SK-N-SH (cell line): ENCODE measurements around the gene SLC47A2. TPM values are rescaled to one million over a fixed set of nuclear protein-coding genes. Genes with fewer than 3 reads are reported as not detected.

ENCODE experiments used
- CTCF ChIA-PET: fragments of 300-600, 350-600 bp; formaldehyde crosslinking; extraction: SDS; loops from one replicate; lab custom pipeline; 2021; lab: Yijun Ruan, JAX
- POLR2A ChIA-PET: fragments of 350-600 bp; sonication (Branson Sonifier 250); formaldehyde crosslinking; extraction: SDS; loops from one replicate; lab custom pipeline; 2020; ENCODE audit warnings: antibody characterized with exemption, inconsistent platforms; lab: Yijun Ruan, JAX
- DNase-seq: peaks from one replicate; pipeline ENCODE4 v3.0.0; 2012
- H2AFZ ChIP-seq: fragments of 200-600 bp; sonication (generic); 2 replicates; pipeline ENCODE4 v1.8.1; 2016; ENCODE audit warnings: antibody characterized with exemption, mild to moderate bottlenecking, low read depth
- H3F3A ChIP-seq: fragments of 200-600 bp; sonication (generic); replicated peaks from 2 replicates; pipeline ENCODE3; 2016; ENCODE audit warnings: antibody characterized with exemption, mild to moderate bottlenecking; ENCODE audit not compliant: insufficient read depth
- H3K27ac ChIP-seq, 2 experiments: fragments of 200-500 bp in 1 of 2; fragments of 200-600 bp in 1 of 2; sonication (Bioruptor generic) in 1 of 2; sonication (generic), shearing (Covaris generic) in 1 of 2; 2 replicates each; pipeline versions ENCODE4 v1.5.1 to v1.6.1; 2014 to 2016; ENCODE audit warnings: low read depth in 2 of 2, inconsistent platforms in 1 of 2, low read length in 1 of 2, mild to moderate bottlenecking in 1 of 2, mixed read lengths in 1 of 2
- H3K27me3 ChIP-seq: fragments of 200-600 bp; sonication (generic), shearing (Covaris generic); 2 replicates; pipeline ENCODE4 v1.6.1; 2016; ENCODE audit warnings: mixed run types; ENCODE audit not compliant: insufficient read depth
- H3K36me3 ChIP-seq, 2 experiments: fragments of 200-500 bp in 1 of 2; fragments of 200-600 bp in 1 of 2; sonication (Bioruptor generic) in 1 of 2; sonication (generic) in 1 of 2; replicated peaks in 1 of 2; 2 replicates each; pipeline versions ENCODE3 to v1.5.1; 2014 to 2016; ENCODE audit warnings: low read length in 1 of 2, mild to moderate bottlenecking in 1 of 2; ENCODE audit not compliant: insufficient read depth in 2 of 2, control insufficient read depth in 1 of 2
- H3K4me1 ChIP-seq, 2 experiments: fragments of 200-500 bp in 1 of 2; fragments of 200-600 bp in 1 of 2; sonication (Bioruptor generic) in 1 of 2; sonication (generic), shearing (Covaris generic) in 1 of 2; 2 replicates each; pipeline versions ENCODE4 v1.5.1 to v1.6.1; 2014 to 2016; ENCODE audit warnings: low read depth in 1 of 2, low read length in 1 of 2, mixed run types in 1 of 2; ENCODE audit not compliant: insufficient read depth in 2 of 2, control insufficient read depth in 1 of 2
- H3K4me2 ChIP-seq: fragments of 200-600 bp; sonication (generic), shearing (Covaris generic); 2 replicates; pipeline ENCODE4 v1.6.1; 2017; ENCODE audit warnings: mixed run types
- H3K4me3 ChIP-seq, 2 experiments: fragments of 200-500 bp in 1 of 2; fragments of 200-600 bp in 1 of 2; sonication (Bioruptor generic) in 1 of 2; sonication (generic), shearing (Covaris generic) in 1 of 2; 2 replicates each; pipeline versions ENCODE4 v1.5.1 to v1.8.1; 2014 to 2016; ENCODE audit warnings: low read depth in 2 of 2, inconsistent platforms in 1 of 2, low read length in 1 of 2, mild to moderate bottlenecking in 1 of 2, mixed read lengths in 1 of 2, moderate library complexity in 1 of 2
- H3K79me2 ChIP-seq: fragments of 200-600 bp; sonication (generic); 2 replicates; pipeline ENCODE4 v1.8.1; 2017; ENCODE audit warnings: mild to moderate bottlenecking; ENCODE audit not compliant: insufficient read depth
- H3K9ac ChIP-seq: fragments of 200-600 bp; sonication (generic); 2 replicates; pipeline ENCODE4 v1.6.1; 2017; ENCODE audit warnings: mixed run types
- H3K9me2 ChIP-seq: fragments of 200-600 bp; sonication (generic); 2 replicates; pipeline ENCODE4 v1.6.1; 2017; ENCODE audit warnings: mixed run types
- H3K9me3 ChIP-seq: fragments of 200-600 bp; sonication (generic); 2 replicates; pipeline ENCODE4 v1.6.1; 2017; ENCODE audit warnings: mixed run types, mild to moderate bottlenecking, moderate library complexity
- H4K20me1 ChIP-seq: fragments of 200-600 bp; sonication (generic); 2 replicates; pipeline ENCODE4 v1.6.1; 2017; ENCODE audit warnings: mild to moderate bottlenecking, mixed run types; ENCODE audit not compliant: insufficient read depth
- CHD2 ChIP-seq: fragments of 150-350 bp; IDR thresholded peaks from 2 replicates; pipeline ENCODE4 v1.6.1; 2018; ENCODE audit warnings: low read length; ENCODE audit not compliant: partially characterized antibody
- EZH2phosphoT487 ChIP-seq: fragments of 200-600 bp; sonication (generic); IDR thresholded peaks from 2 replicates; pipeline ENCODE4 v1.6.1; 2017; ENCODE audit warnings: low read depth, mixed run types, mild to moderate bottlenecking, antibody characterized with exemption, moderate library complexity, borderline replicate concordance
- FOSL2 ChIP-seq: IDR thresholded peaks from 2 replicates; pipeline ENCODE4 v1.4.0; 2012; ENCODE audit warnings: low read depth, mild to moderate bottlenecking, moderate library complexity, borderline replicate concordance
- FOXM1 ChIP-seq: IDR thresholded peaks from 2 replicates; pipeline ENCODE4 v1.4.0; 2012; ENCODE audit warnings: low read depth, mild to moderate bottlenecking
- IRF3 ChIP-seq: fragments of 150-350 bp; IDR thresholded peaks from 2 replicates; pipeline ENCODE4 v1.6.1; 2016; ENCODE audit warnings: mild to moderate bottlenecking, low read depth, low read length
- MAX ChIP-seq: IDR thresholded peaks from 2 replicates; pipeline ENCODE4 v1.4.0; 2012; ENCODE audit warnings: low read depth
- MEF2A ChIP-seq: IDR thresholded peaks from 2 replicates; pipeline ENCODE4 v1.4.0; 2012; ENCODE audit warnings: low read depth, borderline replicate concordance
- MXI1 ChIP-seq: IDR thresholded peaks from 2 replicates; pipeline ENCODE4 v1.6.1; 2012; ENCODE audit warnings: mild to moderate bottlenecking, low read depth, low read length, improper control_type of control experiment
- NRF1 ChIP-seq: IDR thresholded peaks from 2 replicates; pipeline ENCODE4 v1.6.1; 2012; ENCODE audit warnings: low read depth, mild to moderate bottlenecking, low read length
- PBX3 ChIP-seq: IDR thresholded peaks from 2 replicates; pipeline ENCODE4; 2012
- POLR2AphosphoS5 ChIP-seq: IDR thresholded peaks from 2 replicates; pipeline ENCODE4 v1.6.1; 2012; ENCODE audit warnings: low read depth, low read length
- RAD21 ChIP-seq: IDR thresholded peaks from 2 replicates; pipeline ENCODE4 v1.6.1; 2012; ENCODE audit warnings: mild to moderate bottlenecking, low read length
- RCOR1 ChIP-seq: fragments of 150-350 bp; IDR thresholded peaks from 2 replicates; pipeline ENCODE4 v1.6.1; 2017; ENCODE audit warnings: antibody characterized with exemption, low read length
- RFX5 ChIP-seq: IDR thresholded peaks from 2 replicates; pipeline ENCODE4 v1.6.1; 2012; ENCODE audit warnings: mild to moderate bottlenecking, improper control_type of control experiment, low read length
- SMC3 ChIP-seq: IDR thresholded peaks from 2 replicates; pipeline ENCODE4 v1.6.1; 2012; ENCODE audit warnings: low read depth, low read length, improper control_type of control experiment
- USF1 ChIP-seq: IDR thresholded peaks from 2 replicates; pipeline ENCODE4 v1.4.0; 2012; ENCODE audit warnings: low read depth, borderline replicate concordance
- USF2 ChIP-seq: fragments of 150-350 bp; IDR thresholded peaks from 2 replicates; pipeline ENCODE4 v1.6.1; 2017; ENCODE audit warnings: antibody characterized with exemption, low read length, low read depth, borderline replicate concordance
- YY1 ChIP-seq: IDR thresholded peaks from 2 replicates; pipeline ENCODE4 v1.4.0; 2012; ENCODE audit warnings: low read depth, mild to moderate bottlenecking
- WGBS: methylation state at CpG from one replicate; pipeline ENCODE4 v1.1.6; 2017; ENCODE audit warnings: low lambda C conversion rate; 5-methylcytosine and 5-hydroxymethylcytosine counted together
- polyA plus RNA-seq, 3 experiments: library from polyadenylated mRNA; depleted of rRNA; stranded (reverse); fragments of >200 nt; gene quantifications; 2 replicates each; pipeline ENCODE4 v1.2.3, GENCODE V29; 2012
- TF ChIP-seq, protein P1 (sequence below): fragments of 200-600 bp; sonication (generic); IDR thresholded peaks from 2 replicates; pipeline ENCODE4 v1.6.1; 2017; ENCODE audit warnings: antibody characterized with exemption, mild to moderate bottlenecking, moderate library complexity

The SLC47A2 gene
- polyA plus RNA-seq, 1 of the 3 experiments (the other 2 are of a cell fraction) = not detected

DNA sequence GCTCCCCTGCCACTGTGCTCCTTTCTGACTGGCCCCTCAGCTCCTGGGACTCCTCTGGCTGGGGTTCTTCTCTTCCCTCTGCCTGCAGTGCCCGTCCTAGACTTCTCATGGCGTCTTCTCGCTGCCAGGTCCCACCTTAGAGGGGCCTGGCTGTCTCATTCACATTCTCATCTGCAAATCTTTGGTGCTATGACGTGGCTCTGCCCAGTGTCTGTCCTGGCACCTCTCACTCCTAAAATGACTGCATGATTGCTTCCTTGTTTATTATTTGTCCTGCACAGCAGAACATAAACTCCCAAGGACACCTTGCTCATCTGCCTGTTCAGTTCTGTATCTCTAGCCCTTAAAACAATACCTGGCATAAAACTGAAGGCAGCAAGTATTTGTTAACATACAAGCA, 86.3 kb downstream of the SLC47A2 start:
- ChIA-PET POLR2A (no interaction called here), CTCF (interaction anchor here (0.6 to 1.5 kb wide), 2 partner anchors 15 to 147 kb away, joined by 3 to 4 read pairs; no protein-coding TSS in a partner anchor)
- no peak overlapping the region for H3K4me2 ChIP-seq
- WGBS = 73% methylated on average over 4 of the region's 4 CpGs
- H3K36me3 ChIP-seq = no peaks in the 10 kb centered on the region
- no peaks in the 10 kb centered on the region for H3K27me3 ChIP-seq
- H2AFZ ChIP-seq = no peak overlapping the region
- no peaks in the 10 kb centered on the region for H3K9me3 ChIP-seq
- no peaks in the 10 kb centered on the region for H3K9me2 ChIP-seq
- no peaks in the 10 kb centered on the region; a peak in 1 of 4 replicates for H3K4me1 ChIP-seq
- TF ChIP-seq NRF1 (no peak), YY1 (no peak), PBX3 (no peak), RFX5 (no peak), POLR2AphosphoS5 (no peak), RAD21 (no peak), USF1 (no peak), FOXM1 (no peak), MEF2A (no peak), MAX (no peak), CHD2 (no peak), USF2 (no peak), RCOR1 (no peak), SMC3 (no peak), MXI1 (no peak), EZH2phosphoT487 (no peak), FOSL2 (no peak), IRF3 (no peak)
- TF ChIP-seq, protein P1, sequence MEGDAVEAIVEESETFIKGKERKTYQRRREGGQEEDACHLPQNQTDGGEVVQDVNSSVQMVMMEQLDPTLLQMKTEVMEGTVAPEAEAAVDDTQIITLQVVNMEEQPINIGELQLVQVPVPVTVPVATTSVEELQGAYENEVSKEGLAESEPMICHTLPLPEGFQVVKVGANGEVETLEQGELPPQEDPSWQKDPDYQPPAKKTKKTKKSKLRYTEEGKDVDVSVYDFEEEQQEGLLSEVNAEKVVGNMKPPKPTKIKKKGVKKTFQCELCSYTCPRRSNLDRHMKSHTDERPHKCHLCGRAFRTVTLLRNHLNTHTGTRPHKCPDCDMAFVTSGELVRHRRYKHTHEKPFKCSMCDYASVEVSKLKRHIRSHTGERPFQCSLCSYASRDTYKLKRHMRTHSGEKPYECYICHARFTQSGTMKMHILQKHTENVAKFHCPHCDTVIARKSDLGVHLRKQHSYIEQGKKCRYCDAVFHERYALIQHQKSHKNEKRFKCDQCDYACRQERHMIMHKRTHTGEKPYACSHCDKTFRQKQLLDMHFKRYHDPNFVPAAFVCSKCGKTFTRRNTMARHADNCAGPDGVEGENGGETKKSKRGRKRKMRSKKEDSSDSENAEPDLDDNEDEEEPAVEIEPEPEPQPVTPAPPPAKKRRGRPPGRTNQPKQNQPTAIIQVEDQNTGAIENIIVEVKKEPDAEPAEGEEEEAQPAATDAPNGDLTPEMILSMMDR = no peak
- H3F3A ChIP-seq = peaks cover 3% of the 10 kb centered on the region
- DNase-seq = no peak
- H3K27ac ChIP-seq = no peak overlapping the region
- H3K79me2 ChIP-seq = no peaks in the 10 kb centered on the region
- no peaks in the 10 kb centered on the region for H4K20me1 ChIP-seq
- H3K4me3 ChIP-seq = no peak overlapping the region
- H3K9ac ChIP-seq = no peak overlapping the region
